Keratinocyte (primary cell): Measurements from ENCODE around the gene ETV1. TPM values are rescaled to one million over a fixed set of nuclear protein-coding genes. Genes with fewer than 3 reads are reported as not detected.

Experiments
- DNase-seq: peaks from one replicate; pipeline ENCODE4 v3.0.0-alpha.2; 2011; ENCODE audit warnings: low read depth, missing footprints, low spot score
- FAIRE-seq: peaks from 2 replicates; lab custom pipeline; 2011; peaks lifted over from hg19 to GRCh38; lab: Jason Lieb, UNC
- H2AFZ ChIP-seq: 2 replicates; pipeline ENCODE4 v1.6.0; 2012; ENCODE audit warnings: low read length, control low read depth, inconsistent platforms; ENCODE audit not compliant: control insufficient read depth
- H3K27ac ChIP-seq: 2 replicates; pipeline ENCODE4 v1.5.1; 2011; ENCODE audit warnings: low read length; ENCODE audit not compliant: control insufficient read depth, insufficient read depth
- H3K27me3 ChIP-seq: 3 replicates; pipeline ENCODE4 v1.6.0; 2011; ENCODE audit warnings: low read length; ENCODE audit not compliant: control insufficient read depth, insufficient read depth; ENCODE audit errors: extremely low read depth
- H3K36me3 ChIP-seq, 2 experiments: 2 replicates in 1 of 2; 3 replicates in 1 of 2; pipeline ENCODE4 v1.5.1; 2011; ENCODE audit warnings: low read length in 2 of 2, mild to moderate bottlenecking in 1 of 2; ENCODE audit not compliant: control insufficient read depth in 2 of 2, insufficient read depth in 2 of 2; ENCODE audit errors: extremely low read depth in 1 of 2
- H3K4me1 ChIP-seq: 3 replicates; pipeline ENCODE4 v1.5.1; 2011; ENCODE audit warnings: low read length; ENCODE audit not compliant: control insufficient read depth, insufficient read depth; ENCODE audit errors: extremely low read depth
- H3K4me2 ChIP-seq: 3 replicates; pipeline ENCODE4 v1.6.0; 2011; ENCODE audit warnings: low read depth, low read length; ENCODE audit not compliant: control insufficient read depth, insufficient read depth; ENCODE audit errors: extremely low read depth
- H3K4me3 ChIP-seq, 3 experiments: fragments of 200-600 bp in 1 of 3; sonication (generic) in 1 of 3; 2 replicates in 2 of 3; 3 replicates in 1 of 3; pipeline ENCODE4 v1.5.1; 2011 to 2016; ENCODE audit warnings: low read length in 3 of 3, mild to moderate bottlenecking in 3 of 3, control low read depth in 2 of 3, inconsistent platforms in 1 of 3, low read depth in 1 of 3, mixed read lengths in 1 of 3, mixed run types in 1 of 3, moderate library complexity in 1 of 3; ENCODE audit not compliant: control insufficient read depth in 2 of 3, insufficient read depth in 2 of 3; ENCODE audit errors: extremely low read depth in 1 of 3
- H3K79me2 ChIP-seq: 2 replicates; pipeline ENCODE4 v1.6.0; 2012; ENCODE audit warnings: low read length; ENCODE audit not compliant: control insufficient read depth, insufficient read depth
- H3K9ac ChIP-seq: 3 replicates; pipeline ENCODE4 v1.6.0; 2011; ENCODE audit warnings: low read length; ENCODE audit not compliant: control insufficient read depth, insufficient read depth; ENCODE audit errors: extremely low read depth
- H3K9me1 ChIP-seq: 3 replicates; pipeline ENCODE4 v1.6.0; 2011; ENCODE audit warnings: low read length; ENCODE audit not compliant: control insufficient read depth, insufficient read depth; ENCODE audit errors: extremely low read depth
- H3K9me3 ChIP-seq: 2 replicates; pipeline ENCODE4 v1.5.1; 2012; ENCODE audit warnings: low read depth, low read length; ENCODE audit not compliant: control insufficient read depth
- H4K20me1 ChIP-seq: 3 replicates; pipeline ENCODE4 v1.6.0; 2011; ENCODE audit warnings: low read length; ENCODE audit not compliant: control insufficient read depth, insufficient read depth; ENCODE audit errors: extremely low read depth
- EZH2 ChIP-seq: IDR thresholded peaks from one replicate; pipeline ENCODE4 v1.6.1; 2012; ENCODE audit warnings: inconsistent platforms, mild to moderate bottlenecking, low read length, moderate library complexity
- dilution Hi-C: fragments of 300-500 bp; cut with MboI; formaldehyde crosslinking; loops from one replicate; pipeline ENCODE4 v1.7.0; 2020; ENCODE audit warnings: low sequenced_read_pairs; ENCODE audit not compliant: extremely low pct_ligation_motif_present
- polyA plus RNA-seq, 5 experiments: library from polyadenylated mRNA; depleted of rRNA in 3 of 5; stranded (reverse) in 3 of 5; stranded (forward) in 1 of 5; unstranded in 1 of 5; fragments of >200 nt; gene quantifications; 1 replicate in 1 of 5; 2 replicates in 3 of 5; 3 replicates in 1 of 5; pipeline versions ENCODE4 v1.2.1 to v1.2.3, GENCODE V29; 2011 to 2012; ENCODE audit warnings: missing spikeins in 2 of 5, low read depth in 1 of 5, low replicate concordance in 1 of 5
- TF ChIP-seq, protein P1 (sequence below), 3 experiments: IDR thresholded peaks in 1 of 3; conservative IDR thresholded peaks in 1 of 3; optimal IDR thresholded peaks in 1 of 3; 2 replicates in 2 of 3; 3 replicates in 1 of 3; pipeline versions ENCODE3 to v1.5.1; 2011; ENCODE audit warnings: low read length in 3 of 3, mild to moderate bottlenecking in 3 of 3, moderate library complexity in 2 of 3, control low read depth in 1 of 3, inconsistent platforms in 1 of 3; ENCODE audit not compliant: insufficient read depth in 2 of 3; ENCODE audit errors: extremely low read depth in 1 of 3

Gene ETV1
- polyA plus RNA-seq, 1 donor (not counting 4 experiments of a cell fraction or from before 2014, with no cell fraction given), result 5.0 TPM

- Histone ChIP-seq H3K27me3 (no peaks in the 10 kb centered on the region), H2AFZ (no peak overlapping the region), H3K4me2 (no peak overlapping the region), H3K36me3 (no peaks in the 10 kb centered on the region), H3K9ac (no peak overlapping the region), H3K4me3 (no peak overlapping the region), H3K79me2 (no peaks in the 10 kb centered on the region), H3K9me1 (no peaks in the 10 kb centered on the region), H3K9me3 (no peaks in the 10 kb centered on the region), H4K20me1 (no peaks in the 10 kb centered on the region), H3K27ac (no peak overlapping the region), H3K4me1 (no peaks in the 10 kb centered on the region)
- TF ChIP-seq, protein P1, sequence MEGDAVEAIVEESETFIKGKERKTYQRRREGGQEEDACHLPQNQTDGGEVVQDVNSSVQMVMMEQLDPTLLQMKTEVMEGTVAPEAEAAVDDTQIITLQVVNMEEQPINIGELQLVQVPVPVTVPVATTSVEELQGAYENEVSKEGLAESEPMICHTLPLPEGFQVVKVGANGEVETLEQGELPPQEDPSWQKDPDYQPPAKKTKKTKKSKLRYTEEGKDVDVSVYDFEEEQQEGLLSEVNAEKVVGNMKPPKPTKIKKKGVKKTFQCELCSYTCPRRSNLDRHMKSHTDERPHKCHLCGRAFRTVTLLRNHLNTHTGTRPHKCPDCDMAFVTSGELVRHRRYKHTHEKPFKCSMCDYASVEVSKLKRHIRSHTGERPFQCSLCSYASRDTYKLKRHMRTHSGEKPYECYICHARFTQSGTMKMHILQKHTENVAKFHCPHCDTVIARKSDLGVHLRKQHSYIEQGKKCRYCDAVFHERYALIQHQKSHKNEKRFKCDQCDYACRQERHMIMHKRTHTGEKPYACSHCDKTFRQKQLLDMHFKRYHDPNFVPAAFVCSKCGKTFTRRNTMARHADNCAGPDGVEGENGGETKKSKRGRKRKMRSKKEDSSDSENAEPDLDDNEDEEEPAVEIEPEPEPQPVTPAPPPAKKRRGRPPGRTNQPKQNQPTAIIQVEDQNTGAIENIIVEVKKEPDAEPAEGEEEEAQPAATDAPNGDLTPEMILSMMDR (optimal IDR thresholded peaks at IDR 0.05 in 1 of 3, IDR thresholded peaks at IDR 0.05 in 1 of 3, conservative IDR thresholded peaks at IDR 0.05 in 1 of 3; ENCODE audit: extremely low read depth in 1 of 3, insufficient read depth in 2 of 3, low read length in 3 of 3), result no peak
- dilution Hi-C loops, result no loop called here
- DNase-seq, result no peak
- FAIRE-seq, result no peak
Observed at GRCh38 chr7:13904689-13905088, 84.8 kb downstream of the ETV1 start.

DNA sequence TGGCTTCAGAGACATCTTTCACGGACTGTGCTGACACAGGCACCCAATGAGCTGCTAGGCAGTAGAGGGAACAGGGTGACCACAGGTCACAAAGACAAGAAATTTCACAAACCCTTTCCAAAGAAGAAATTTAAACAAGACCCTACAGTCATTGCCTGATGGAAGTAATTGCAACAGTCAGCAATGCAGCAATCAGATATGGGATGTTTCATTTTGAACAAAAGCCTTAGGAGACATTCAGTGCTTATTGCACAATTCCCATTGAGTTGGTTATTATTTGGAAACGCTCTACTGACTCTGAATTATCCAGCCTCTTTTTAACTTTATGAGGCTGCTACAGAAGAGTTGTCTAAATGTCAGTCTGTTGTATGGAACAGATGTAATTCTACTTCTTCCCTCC, 85.5 kb downstream of the ETV1 start:
- H3K4me1 ChIP-seq, result no peaks in the 10 kb centered on the region
- H3K27ac ChIP-seq, result no peak overlapping the region
- H3K4me3 ChIP-seq, result no peak overlapping the region
- dilution Hi-C loops, result no loop called here
- H3K27me3 ChIP-seq, result no peaks in the 10 kb centered on the region
- no peak for TF ChIP-seq EZH2
- TF ChIP-seq, protein P1 (optimal IDR thresholded peaks at IDR 0.05 in 1 of 3, IDR thresholded peaks at IDR 0.05 in 1 of 3, conservative IDR thresholded peaks at IDR 0.05 in 1 of 3; ENCODE audit: extremely low read depth in 1 of 3, insufficient read depth in 2 of 3, low read length in 3 of 3), result no peak
- FAIRE-seq (no peak), DNase-seq (no peak)
- H3K9ac ChIP-seq, result no peak overlapping the region
- H4K20me1 ChIP-seq, result no peaks in the 10 kb centered on the region
- H2AFZ ChIP-seq, result no peak overlapping the region
- H3K9me3 ChIP-seq, result no peaks in the 10 kb centered on the region
- H3K4me2 ChIP-seq, result no peak overlapping the region
- H3K36me3 ChIP-seq, result no peaks in the 10 kb centered on the region
- H3K79me2 ChIP-seq, result no peaks in the 10 kb centered on the region
- no peaks in the 10 kb centered on the region for H3K9me1 ChIP-seq
